DMS53 treated with DMSO at 0.1 percent for 48 hours (cell line): ENCODE results near the gene DHX9.
A peak's percentile ranks its signal among the peaks of the same experiment; 100 is the strongest.

ENCODE experiments used
- DNase-seq: peaks from one replicate; lab custom pipeline; 2025; ENCODE audit not compliant: unreplicated experiment; lab: John Stamatoyannopoulos, UW

The DHX9 gene

GRCh38 chr1:182839209-182840066, at the start of gene DHX9:
Gene DHX9, plus strand, starts transcription at chr1:182839347. Its CDS starts 3,220 bp downstream, at chr1:182842567.
- peak; percentile 68 for DNase-seq

GRCh38 chr1:182791281-182792179, 47.6 kb upstream of the DHX9 start:
- DNase-seq = no peak

GRCh38 chr1:182794091-182794490, 45.1 kb upstream of the DHX9 start:
- no peak for DNase-seq

GRCh38 chr1:182794676-182795201, 44.4 kb upstream of the DHX9 start:
- DNase-seq = no peak

GRCh38 chr1:182795563-182796228, 43.5 kb upstream of the DHX9 start:
- DNase-seq = peak; percentile 68

GRCh38 chr1:182802006-182802803, 36.9 kb upstream of the DHX9 start:
- DNase-seq = no peak

- DNase-seq = no peak
Measured at GRCh38 chr1:182803846-182804245, 35.3 kb upstream of the DHX9 start.

GRCh38 chr1:182806015-182806678, 33.0 kb upstream of the DHX9 start:
- no peak for DNase-seq

GRCh38 chr1:182807907-182808306, 31.2 kb upstream of the DHX9 start:
- DNase-seq = no peak

- no peak for DNase-seq
Measured at GRCh38 chr1:182809414-182809957, 29.7 kb upstream of the DHX9 start.

GRCh38 chr1:182811975-182812722, 27.0 kb upstream of the DHX9 start:
- DNase-seq = no peak

GRCh38 chr1:182816863-182817262, 22.3 kb upstream of the DHX9 start:
- no peak for DNase-seq

GRCh38 chr1:182817802-182818201, 21.3 kb upstream of the DHX9 start:
- DNase-seq = no peak

- no peak for DNase-seq
Measured at GRCh38 chr1:182823220-182823619, 15.9 kb upstream of the DHX9 start.

- no peak for DNase-seq
Measured at GRCh38 chr1:182826892-182827291, 12.3 kb upstream of the DHX9 start.

- DNase-seq = no peak
Measured at GRCh38 chr1:182829285-182829932, 9.7 kb upstream of the DHX9 start.

GRCh38 chr1:182833271-182833670, 5.9 kb upstream of the DHX9 start:
- no peak for DNase-seq

- DNase-seq = no peak
Measured at GRCh38 chr1:182834326-182834725, 4.8 kb upstream of the DHX9 start.
